Caco-2 (cell line): ENCODE measurements around the gene C10orf88. TPM values are rescaled to one million over a fixed set of nuclear protein-coding genes. Genes with fewer than 3 reads are reported as not detected.

ENCODE experiments used
- BruUV-seq: library from RNA; stranded (reverse); fragments of 400-500 nt; replicated peaks from 2 replicates; lab custom pipeline; 2021; lab: Mats Ljungman, UMichigan
- CTCF ChIA-PET: fragments of 300-600 bp; sonication (Branson Sonifier 250); formaldehyde crosslinking; loops from one replicate; lab custom pipeline; 2022; ENCODE audit warnings: antibody characterized with exemption; lab: Charles Lee
- POLR2A ChIA-PET: fragments of 300-600 bp; sonication (Branson Sonifier 250); formaldehyde crosslinking; loops from one replicate; lab custom pipeline; 2022; ENCODE audit warnings: antibody characterized with exemption; lab: Charles Lee
- DNase-seq, 2 experiments: peaks; one replicate each; pipeline versions ENCODE4 v3.0.0 to v3.0.0-alpha.2; 2020 to 2022
- H3K27me3 ChIP-seq: replicated peaks from 2 replicates; pipeline ENCODE4 v1.6.0; 2011; ENCODE audit warnings: low read length; ENCODE audit not compliant: control insufficient read depth, insufficient read depth
- H3K36me3 ChIP-seq: 2 replicates; pipeline ENCODE4 v1.5.1; 2011; ENCODE audit warnings: low read length; ENCODE audit not compliant: control insufficient read depth, insufficient read depth
- H3K4me1 ChIP-seq: fragments of 250-450 bp; sonication (Bioruptor Pico); 2 replicates; pipeline ENCODE4 v1.5.1; 2020; ENCODE audit warnings: mild to moderate bottlenecking
- H3K4me3 ChIP-seq: 2 replicates; pipeline ENCODE4 v1.5.1; 2011; ENCODE audit warnings: low read depth, mild to moderate bottlenecking, control low read depth, low read length
- H3K9me3 ChIP-seq: fragments of 250-450 bp; sonication (Bioruptor Pico); 2 replicates; pipeline ENCODE4 v1.5.1; 2020; ENCODE audit warnings: mild to moderate bottlenecking, moderate library complexity
- H3K27ac Mint-ChIP-seq: one replicate; pipeline ENCODE4 v1.8.0; 2022; ENCODE audit warnings: mixed read lengths; ENCODE audit not compliant: unreplicated experiment
- H3K27me3 Mint-ChIP-seq: one replicate; pipeline ENCODE4 v1.8.0; 2022; ENCODE audit warnings: mixed read lengths; ENCODE audit not compliant: insufficient read depth, unreplicated experiment
- H3K36me3 Mint-ChIP-seq: one replicate; pipeline ENCODE4 v1.8.0; 2022; ENCODE audit warnings: mild to moderate bottlenecking, mixed read lengths; ENCODE audit not compliant: insufficient read depth, unreplicated experiment
- H3K4me1 Mint-ChIP-seq: one replicate; pipeline ENCODE4 v1.8.0; 2022; ENCODE audit warnings: low read depth, mixed read lengths; ENCODE audit not compliant: unreplicated experiment
- H3K4me3 Mint-ChIP-seq: one replicate; pipeline ENCODE4 v1.8.0; 2022; ENCODE audit warnings: mild to moderate bottlenecking, moderate library complexity, mixed read lengths; ENCODE audit not compliant: unreplicated experiment
- H3K9me3 Mint-ChIP-seq: one replicate; pipeline ENCODE4 v1.8.0; 2022; ENCODE audit warnings: mixed read lengths; ENCODE audit not compliant: unreplicated experiment
- intact Hi-C: fragments of 100-400 bp; cut with micrococcal nuclease; formaldehyde crosslinking; loops from one replicate; pipeline ENCODE4 v1.10.0; 2022; ENCODE audit not compliant: unreplicated experiment
- total RNA-seq: library from RNA; stranded (reverse); gene quantifications from 2 replicates; pipeline ENCODE4 v1.2.3, GENCODE V29; 2022
- TF ChIP-seq, protein P1 (sequence below), 2 experiments: fragments of 200-600 bp in 1 of 2; IDR thresholded peaks; 1 replicate in 1 of 2; 2 replicates in 1 of 2; pipeline versions ENCODE4 v1.5.1 to v1.8.0; 2011 to 2022; ENCODE audit warnings: antibody characterized with exemption in 1 of 2, control low read depth in 1 of 2, inconsistent platforms in 1 of 2, low read depth in 1 of 2, low read length in 1 of 2, mild to moderate bottlenecking in 1 of 2, moderate library complexity in 1 of 2; ENCODE audit not compliant: insufficient read depth in 1 of 2, severe bottlenecking in 1 of 2, unreplicated experiment in 1 of 2

Gene C10orf88
- total RNA-seq, 1 experiment from 2014 or later, result 8.7 TPM

DNA sequence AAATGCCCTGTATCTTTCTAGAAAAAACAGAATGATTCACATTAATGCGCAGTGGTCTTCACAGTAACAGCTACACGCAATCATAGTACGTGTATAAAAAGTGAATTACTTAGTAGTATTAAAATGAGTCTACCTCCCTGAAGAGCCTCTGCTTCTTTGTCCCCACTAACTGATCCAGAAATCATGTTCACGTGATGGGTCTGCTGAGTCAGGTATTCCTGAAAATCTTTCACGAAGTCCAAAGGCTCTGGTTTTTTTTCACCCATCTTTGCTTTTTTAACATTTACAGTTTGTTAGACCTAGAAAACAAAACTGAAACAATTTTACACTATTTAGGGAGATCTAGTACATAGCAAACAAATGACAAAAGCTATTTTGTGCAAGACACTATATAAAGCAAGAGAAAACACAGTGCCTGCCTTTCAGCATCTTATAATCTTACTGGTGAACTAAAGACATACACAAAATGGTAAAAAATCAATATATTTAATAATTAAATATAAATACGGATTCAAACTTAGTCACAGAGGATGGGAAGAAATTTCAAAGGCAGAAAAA, 44.4 kb upstream of the C10orf88 start:
- Mint-ChIP-seq H3K36me3 (peaks cover 6% of the 10 kb centered on the region), H3K4me3 (no peak overlapping the region), H3K4me1 (no peaks in the 10 kb centered on the region), H3K9me3 (no peaks in the 10 kb centered on the region), H3K27ac (no peak overlapping the region), H3K27me3 (no peaks in the 10 kb centered on the region)
- ChIA-PET POLR2A (no interaction called here), CTCF (interaction anchor here (1.2 kb wide), 1 partner anchor 17 kb away, joined by 4 read pairs; no protein-coding TSS in a partner anchor)
- TF ChIP-seq, protein P1, sequence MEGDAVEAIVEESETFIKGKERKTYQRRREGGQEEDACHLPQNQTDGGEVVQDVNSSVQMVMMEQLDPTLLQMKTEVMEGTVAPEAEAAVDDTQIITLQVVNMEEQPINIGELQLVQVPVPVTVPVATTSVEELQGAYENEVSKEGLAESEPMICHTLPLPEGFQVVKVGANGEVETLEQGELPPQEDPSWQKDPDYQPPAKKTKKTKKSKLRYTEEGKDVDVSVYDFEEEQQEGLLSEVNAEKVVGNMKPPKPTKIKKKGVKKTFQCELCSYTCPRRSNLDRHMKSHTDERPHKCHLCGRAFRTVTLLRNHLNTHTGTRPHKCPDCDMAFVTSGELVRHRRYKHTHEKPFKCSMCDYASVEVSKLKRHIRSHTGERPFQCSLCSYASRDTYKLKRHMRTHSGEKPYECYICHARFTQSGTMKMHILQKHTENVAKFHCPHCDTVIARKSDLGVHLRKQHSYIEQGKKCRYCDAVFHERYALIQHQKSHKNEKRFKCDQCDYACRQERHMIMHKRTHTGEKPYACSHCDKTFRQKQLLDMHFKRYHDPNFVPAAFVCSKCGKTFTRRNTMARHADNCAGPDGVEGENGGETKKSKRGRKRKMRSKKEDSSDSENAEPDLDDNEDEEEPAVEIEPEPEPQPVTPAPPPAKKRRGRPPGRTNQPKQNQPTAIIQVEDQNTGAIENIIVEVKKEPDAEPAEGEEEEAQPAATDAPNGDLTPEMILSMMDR (IDR thresholded peaks at IDR 0.05; ENCODE audit: insufficient read depth in 1 of 2, low read depth in 1 of 2, low read length in 1 of 2, severe bottlenecking in 1 of 2, unreplicated experiment in 1 of 2), result no peak
- Histone ChIP-seq H3K4me3 (no peak overlapping the region), H3K9me3 (no peaks in the 10 kb centered on the region), H3K36me3 (no peaks in the 10 kb centered on the region), H3K4me1 (no peaks in the 10 kb centered on the region), H3K27me3 (no peaks in the 10 kb centered on the region)
- DNase-seq, result no peak
- intact Hi-C loops, result no loop called here
- no TSS peak for BruUV-seq

GRCh38 chr10:122997864-122998263, 43.8 kb upstream of the C10orf88 start:
- no peaks in the 10 kb centered on the region for H3K9me3 ChIP-seq
- Mint-ChIP-seq H3K36me3 (peaks cover 6% of the 10 kb centered on the region), H3K4me3 (no peak overlapping the region), H3K27me3 (no peaks in the 10 kb centered on the region), H3K9me3 (no peaks in the 10 kb centered on the region), H3K27ac (no peak overlapping the region), H3K4me1 (no peaks in the 10 kb centered on the region)
- no peaks in the 10 kb centered on the region for H3K36me3 ChIP-seq
- intact Hi-C loops, result no loop called here
- BruUV-seq, result no TSS peak
- H3K4me3 ChIP-seq, result no peak overlapping the region
- no peaks in the 10 kb centered on the region for H3K27me3 ChIP-seq
- ChIA-PET CTCF (interaction anchor here (1.2 kb wide), 1 partner anchor 17 kb away, joined by 4 read pairs; no protein-coding TSS in a partner anchor), POLR2A (no interaction called here)
- DNase-seq, result no peak
- TF ChIP-seq, protein P1 (IDR thresholded peaks at IDR 0.05; ENCODE audit: insufficient read depth in 1 of 2, low read depth in 1 of 2, low read length in 1 of 2, severe bottlenecking in 1 of 2, unreplicated experiment in 1 of 2), result no peak
- H3K4me1 ChIP-seq, result no peaks in the 10 kb centered on the region

DNA sequence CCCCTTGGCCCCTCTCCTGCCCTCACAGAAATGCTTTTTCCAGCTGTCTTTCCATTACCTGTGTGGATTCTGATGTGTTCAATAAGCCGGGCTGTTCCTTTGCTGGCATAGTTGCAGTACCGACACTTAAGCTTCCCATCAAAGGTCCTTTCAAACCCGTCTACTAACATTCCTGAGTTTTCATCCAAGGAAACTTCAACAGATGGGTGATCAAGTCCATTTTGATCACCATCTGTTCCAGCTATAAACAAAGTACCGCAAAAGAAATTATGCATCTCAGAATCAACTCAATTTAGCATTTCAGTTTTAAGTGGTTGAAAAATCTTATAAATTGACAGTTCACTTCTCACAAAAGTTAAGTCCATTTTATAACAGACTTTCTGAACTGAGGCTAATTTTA, 41.9 kb upstream of the C10orf88 start:
- Histone ChIP-seq H3K4me1 (no peaks in the 10 kb centered on the region), H3K27me3 (no peaks in the 10 kb centered on the region), H3K9me3 (no peaks in the 10 kb centered on the region), H3K36me3 (no peaks in the 10 kb centered on the region), H3K4me3 (no peak overlapping the region)
- no TSS peak for BruUV-seq
- no peak for DNase-seq
- peaks cover 6% of the 10 kb centered on the region for H3K36me3 Mint-ChIP-seq
- H3K27ac Mint-ChIP-seq, result no peak overlapping the region
- no peaks in the 10 kb centered on the region for H3K9me3 Mint-ChIP-seq
- TF ChIP-seq, protein P1 (IDR thresholded peaks at IDR 0.05; ENCODE audit: insufficient read depth in 1 of 2, low read depth in 1 of 2, low read length in 1 of 2, severe bottlenecking in 1 of 2, unreplicated experiment in 1 of 2), result no peak
- H3K27me3 Mint-ChIP-seq, result no peaks in the 10 kb centered on the region
- H3K4me1 Mint-ChIP-seq, result no peaks in the 10 kb centered on the region
- ChIA-PET POLR2A (no interaction called here), CTCF (no interaction called here)
- intact Hi-C loops, result no loop called here
- H3K4me3 Mint-ChIP-seq, result no peak overlapping the region
